ENCODE data around the gene NDUFA6. TPM values are rescaled to one million over a fixed set of nuclear protein-coding genes. Genes with fewer than 3 reads are reported as not detected.

NDUFA6 gene
- total and polyA plus RNA-seq, 10 of the 15 experiments (the other 5 are each of a cell fraction or from before 2014, with no cell fraction given) = 85.9 to 511 (median 128) TPM

DNA sequence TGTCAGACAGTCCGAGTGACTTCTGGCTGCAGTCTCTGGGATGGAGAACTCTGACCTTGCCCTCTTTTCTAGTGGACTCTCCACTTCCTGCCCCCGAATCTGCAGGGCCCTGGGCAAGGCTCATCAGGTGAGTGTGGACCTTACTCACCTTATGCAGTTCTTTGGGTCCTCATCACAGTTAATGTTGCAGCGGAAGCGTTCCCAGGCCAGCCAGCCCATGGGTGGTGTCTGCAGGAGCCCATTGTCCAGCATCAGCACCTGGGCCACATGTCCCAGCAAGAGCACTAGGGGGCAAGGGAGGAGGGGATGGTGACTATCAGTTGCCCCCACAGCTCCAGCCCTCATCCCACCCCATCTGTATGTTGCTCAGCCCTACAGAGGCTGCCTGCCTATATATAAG lies 22.3 kb downstream of the NDUFA6 start:
- in situ Hi-C loops (cut with MboI) (no loop called here), intact Hi-C loops (cut with micrococcal nuclease; ENCODE audit: unreplicated experiment) (no loop called here)
- no peak overlapping the region; the same call in 1 of the 2 replicates for H3K9ac ChIP-seq (ENCODE audit: control insufficient read depth, insufficient read depth, low read length)
- 98% methylated on average over 4 of the region's 4 CpGs for WGBS (ENCODE audit: insufficient coverage, insufficient replicate concordance, low lambda C conversion rate, missing lambda C conversion rate)
- H3K4me1 ChIP-seq (ENCODE audit: control insufficient read depth, insufficient read depth, low read length) = peaks cover 13% of the 10 kb centered on the region
- ChIA-PET CTCF (no interaction called here), SMC1A (ENCODE audit: uncharacterized antibody, unreplicated experiment) (no interaction called here), RAD21 (ENCODE audit: unreplicated experiment) (no interaction called here), POLR2A (interaction anchor here (3.0 kb wide), 1 partner anchor 11 kb away, joined by 21 read pairs; the partner anchor contains the start of gene SMDT1)
- no peak for FAIRE-seq
- H3K36me3 ChIP-seq (ENCODE audit: control insufficient read depth in 2 of 2, insufficient read depth in 2 of 2, low read length in 1 of 2) = peaks cover 8 to 15% of the 10 kb centered on the region in 2 experiments
- H3K79me2 ChIP-seq (ENCODE audit: control insufficient read depth, insufficient read depth, low read length) = peaks cover 10% of the 10 kb centered on the region
- no peak overlapping the region for H3K27ac ChIP-seq (ENCODE audit: control insufficient read depth, insufficient read depth)
- H4K20me1 ChIP-seq (ENCODE audit: control insufficient read depth, insufficient read depth) = peaks cover 2% of the 10 kb centered on the region; the same call in 1 of the 2 replicates
- H3K27me3 ChIP-seq (replicated peaks in 1 of 2; ENCODE audit: control insufficient read depth in 2 of 2, insufficient read depth in 2 of 2, low read length in 1 of 2) = no peaks in the 10 kb centered on the region
- no peak overlapping the region for H3K4me3 ChIP-seq
- no TSS peak for BruUV-seq (replicated peaks)
- no peak for DNase-seq (ENCODE audit: low read depth, low spot score)
- TF ChIP-seq SMAD5 (IDR thresholded peaks at IDR 0.05; ENCODE audit: low read depth) = no peak
- no peak for TF ChIP-seq RELA (IDR thresholded peaks at IDR 0.05; ENCODE audit: borderline replicate concordance, partially characterized antibody)
- TF ChIP-seq ZNF24 (IDR thresholded peaks at IDR 0.05) = no peak
- no peak for TF ChIP-seq FOXK2 (IDR thresholded peaks at IDR 0.05)
- no peak for TF ChIP-seq KLF5 (IDR thresholded peaks at IDR 0.05; ENCODE audit: partially characterized antibody)
- no peak for TF ChIP-seq NR2C1 (IDR thresholded peaks at IDR 0.05)
- TF ChIP-seq SIX5 (IDR thresholded peaks at IDR 0.05; ENCODE audit: low read depth, low read length, severe bottlenecking) = no peak
- no peak for TF ChIP-seq MTA3 (IDR thresholded peaks at IDR 0.05; ENCODE audit: borderline replicate concordance, low read length)
- TF ChIP-seq NFYB (IDR thresholded peaks at IDR 0.05; ENCODE audit: insufficient read depth, low read depth, low read length) = no peak
- TF ChIP-seq SMC3 (IDR thresholded peaks at IDR 0.05; ENCODE audit: borderline replicate concordance, low read length) = no peak
- TF ChIP-seq, protein P1, sequence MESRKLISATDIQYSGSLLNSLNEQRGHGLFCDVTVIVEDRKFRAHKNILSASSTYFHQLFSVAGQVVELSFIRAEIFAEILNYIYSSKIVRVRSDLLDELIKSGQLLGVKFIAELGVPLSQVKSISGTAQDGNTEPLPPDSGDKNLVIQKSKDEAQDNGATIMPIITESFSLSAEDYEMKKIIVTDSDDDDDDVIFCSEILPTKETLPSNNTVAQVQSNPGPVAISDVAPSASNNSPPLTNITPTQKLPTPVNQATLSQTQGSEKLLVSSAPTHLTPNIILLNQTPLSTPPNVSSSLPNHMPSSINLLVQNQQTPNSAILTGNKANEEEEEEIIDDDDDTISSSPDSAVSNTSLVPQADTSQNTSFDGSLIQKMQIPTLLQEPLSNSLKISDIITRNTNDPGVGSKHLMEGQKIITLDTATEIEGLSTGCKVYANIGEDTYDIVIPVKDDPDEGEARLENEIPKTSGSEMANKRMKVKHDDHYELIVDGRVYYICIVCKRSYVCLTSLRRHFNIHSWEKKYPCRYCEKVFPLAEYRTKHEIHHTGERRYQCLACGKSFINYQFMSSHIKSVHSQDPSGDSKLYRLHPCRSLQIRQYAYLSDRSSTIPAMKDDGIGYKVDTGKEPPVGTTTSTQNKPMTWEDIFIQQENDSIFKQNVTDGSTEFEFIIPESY (IDR thresholded peaks at IDR 0.05) = no peak
- TF ChIP-seq TARDBP (IDR thresholded peaks at IDR 0.05; ENCODE audit: borderline replicate concordance) = no peak
- TF ChIP-seq ZSCAN29 (IDR thresholded peaks at IDR 0.05) = no peak
- no peak for TF ChIP-seq IKZF2 (IDR thresholded peaks at IDR 0.05)
- H3K4me2 ChIP-seq (ENCODE audit: control insufficient read depth, insufficient read depth) = 0 out of 2 replicates have a peak overlapping the region, but pooled peaks have one; percentile 82
- H2AFZ ChIP-seq (ENCODE audit: control insufficient read depth, low read depth, low read length) = no peak overlapping the region
- H3K9me3 ChIP-seq (replicated peaks; ENCODE audit: control insufficient read depth, insufficient read depth, low read length) = no peaks in the 10 kb centered on the region
- no peak for ATAC-seq

Data from GM12878 (cell line).